ENCODE measurements around the gene PDE4DIP. TPM values are rescaled to one million over a fixed set of nuclear protein-coding genes. Genes with fewer than 3 reads are reported as not detected.

PDE4DIP gene
- total RNA-seq = 121 and 131 TPM in 2 replicates

DNA sequence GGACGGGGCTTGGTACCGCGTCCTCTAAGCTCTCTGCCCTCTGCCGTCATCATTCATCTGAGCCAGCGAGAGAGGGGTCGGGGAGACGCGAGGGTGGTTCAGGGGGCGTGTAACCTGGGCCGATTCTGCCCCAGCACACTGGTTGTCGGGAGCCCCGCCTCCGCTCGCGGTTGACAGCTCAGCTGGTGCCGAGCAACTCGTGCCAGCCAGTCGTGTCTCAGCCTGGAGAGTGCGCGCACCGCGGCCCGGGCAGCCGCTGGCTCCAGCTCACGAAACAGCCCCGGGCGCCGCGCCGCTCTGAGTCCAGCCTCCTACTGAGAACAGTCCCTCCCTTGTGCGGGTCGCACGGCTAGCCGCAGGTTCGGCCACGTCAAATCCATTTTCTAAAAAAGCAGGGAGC is at the start of gene PDE4DIP:
PDE4DIP (plus strand) TSS at position 209 of the 400 bp plus-strand sequence. CDS start 347 bp downstream, outside the sequence.

Other genes starting within 250 kb of the PDE4DIP start
- 35.5 and 59.8 TPM in 2 replicates for gene NBPF14, start 248.4 kb upstream of the PDE4DIP start, total RNA-seq
- 5.5 and 5.7 TPM in 2 replicates for gene NUDT4B, start 95.7 kb upstream of the PDE4DIP start, total RNA-seq

All from bronchial smooth muscle cell (primary cell).